ENCODE data around the gene LHX6. TPM values are rescaled to one million over a fixed set of nuclear protein-coding genes. Genes with fewer than 3 reads are reported as not detected.

The LHX6 gene
- total RNA-seq, 1 experiment from 2014 or later = 4.1 TPM

DNA sequence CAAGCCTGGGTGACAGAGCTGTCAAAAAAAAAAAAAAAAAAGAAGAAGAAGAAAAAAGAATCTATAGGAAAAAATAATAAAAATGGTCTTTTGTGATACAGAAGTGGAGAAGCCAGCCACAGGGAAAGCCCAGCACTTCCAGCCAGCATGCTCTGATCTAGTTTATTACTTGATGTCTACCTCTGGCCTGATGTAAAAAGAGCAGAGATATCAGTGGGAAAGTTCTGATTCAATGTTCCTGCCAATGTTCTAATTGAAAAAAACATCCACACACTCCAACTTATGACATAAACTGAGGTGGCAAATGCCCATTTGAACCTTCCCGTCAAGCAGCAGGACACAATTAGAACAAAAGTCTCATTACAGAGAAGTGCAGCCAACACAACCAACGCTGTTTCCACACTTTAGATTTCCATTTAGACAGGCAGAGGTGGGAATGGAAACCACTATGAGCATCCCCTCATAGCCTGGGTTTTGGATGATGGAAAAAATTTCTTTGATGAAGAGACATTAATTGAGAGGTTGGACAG is 30.2 kb upstream of the LHX6 start (continued):
- TF ChIP-seq, protein P1, sequence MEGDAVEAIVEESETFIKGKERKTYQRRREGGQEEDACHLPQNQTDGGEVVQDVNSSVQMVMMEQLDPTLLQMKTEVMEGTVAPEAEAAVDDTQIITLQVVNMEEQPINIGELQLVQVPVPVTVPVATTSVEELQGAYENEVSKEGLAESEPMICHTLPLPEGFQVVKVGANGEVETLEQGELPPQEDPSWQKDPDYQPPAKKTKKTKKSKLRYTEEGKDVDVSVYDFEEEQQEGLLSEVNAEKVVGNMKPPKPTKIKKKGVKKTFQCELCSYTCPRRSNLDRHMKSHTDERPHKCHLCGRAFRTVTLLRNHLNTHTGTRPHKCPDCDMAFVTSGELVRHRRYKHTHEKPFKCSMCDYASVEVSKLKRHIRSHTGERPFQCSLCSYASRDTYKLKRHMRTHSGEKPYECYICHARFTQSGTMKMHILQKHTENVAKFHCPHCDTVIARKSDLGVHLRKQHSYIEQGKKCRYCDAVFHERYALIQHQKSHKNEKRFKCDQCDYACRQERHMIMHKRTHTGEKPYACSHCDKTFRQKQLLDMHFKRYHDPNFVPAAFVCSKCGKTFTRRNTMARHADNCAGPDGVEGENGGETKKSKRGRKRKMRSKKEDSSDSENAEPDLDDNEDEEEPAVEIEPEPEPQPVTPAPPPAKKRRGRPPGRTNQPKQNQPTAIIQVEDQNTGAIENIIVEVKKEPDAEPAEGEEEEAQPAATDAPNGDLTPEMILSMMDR (IDR thresholded peaks at IDR 0.05 in 2 of 3, conservative IDR thresholded peaks at IDR 0.05 in 1 of 3; ENCODE audit: borderline replicate concordance in 1 of 3, insufficient read depth in 1 of 3, low read depth in 2 of 3, low read length in 2 of 3) = no peak
- TF ChIP-seq SP1 (IDR thresholded peaks at IDR 0.05; ENCODE audit: low read depth) = no peak
- no peak for TF ChIP-seq JUND (IDR thresholded peaks at IDR 0.05)

GRCh38 chr9:122256206-122256605 is 27.4 kb upstream of the LHX6 start:
- H4K20me1 ChIP-seq (ENCODE audit: insufficient read depth) = no peaks in the 10 kb centered on the region
- CTCF ChIA-PET = no interaction called here
- H2AFZ ChIP-seq (ENCODE audit: low read depth, low read length, poor library complexity, severe bottlenecking) = no peak overlapping the region
- no peak overlapping the region for H3K27ac ChIP-seq (ENCODE audit: low read depth, low read length)
- TF ChIP-seq YY1 (IDR thresholded peaks at IDR 0.05; ENCODE audit: extremely low read depth, insufficient replicate concordance, low read depth, low read length) (no peak), ATF3 (IDR thresholded peaks at IDR 0.05) (no peak), POLR2AphosphoS5 (IDR thresholded peaks at IDR 0.05; ENCODE audit: low read depth, low read length) (no peak), RAD21 (IDR thresholded peaks at IDR 0.05; ENCODE audit: low read depth) (no peak), SIN3A (IDR thresholded peaks at IDR 0.05; ENCODE audit: low read depth) (no peak), TCF7L2 (IDR thresholded peaks at IDR 0.05; ENCODE audit: borderline replicate concordance, extremely low read depth, insufficient read depth, insufficient read length) (no peak), ZBTB33 (IDR thresholded peaks at IDR 0.05; ENCODE audit: extremely low read depth, insufficient replicate concordance, low read length) (no peak), ELF1 (IDR thresholded peaks at IDR 0.05; ENCODE audit: borderline replicate concordance, low read depth) (no peak), FOSL1 (IDR thresholded peaks at IDR 0.05; ENCODE audit: low read depth) (no peak), EZH2 (IDR thresholded peaks at IDR 0.05) (no peak), SRF (IDR thresholded peaks at IDR 0.05; ENCODE audit: low read depth) (no peak), JUND (IDR thresholded peaks at IDR 0.05) (no peak), EGR1 (IDR thresholded peaks at IDR 0.05; ENCODE audit: low read depth) (no peak), CEBPB (IDR thresholded peaks at IDR 0.05; ENCODE audit: low read depth) (no peak)
- TF ChIP-seq, protein P2, sequence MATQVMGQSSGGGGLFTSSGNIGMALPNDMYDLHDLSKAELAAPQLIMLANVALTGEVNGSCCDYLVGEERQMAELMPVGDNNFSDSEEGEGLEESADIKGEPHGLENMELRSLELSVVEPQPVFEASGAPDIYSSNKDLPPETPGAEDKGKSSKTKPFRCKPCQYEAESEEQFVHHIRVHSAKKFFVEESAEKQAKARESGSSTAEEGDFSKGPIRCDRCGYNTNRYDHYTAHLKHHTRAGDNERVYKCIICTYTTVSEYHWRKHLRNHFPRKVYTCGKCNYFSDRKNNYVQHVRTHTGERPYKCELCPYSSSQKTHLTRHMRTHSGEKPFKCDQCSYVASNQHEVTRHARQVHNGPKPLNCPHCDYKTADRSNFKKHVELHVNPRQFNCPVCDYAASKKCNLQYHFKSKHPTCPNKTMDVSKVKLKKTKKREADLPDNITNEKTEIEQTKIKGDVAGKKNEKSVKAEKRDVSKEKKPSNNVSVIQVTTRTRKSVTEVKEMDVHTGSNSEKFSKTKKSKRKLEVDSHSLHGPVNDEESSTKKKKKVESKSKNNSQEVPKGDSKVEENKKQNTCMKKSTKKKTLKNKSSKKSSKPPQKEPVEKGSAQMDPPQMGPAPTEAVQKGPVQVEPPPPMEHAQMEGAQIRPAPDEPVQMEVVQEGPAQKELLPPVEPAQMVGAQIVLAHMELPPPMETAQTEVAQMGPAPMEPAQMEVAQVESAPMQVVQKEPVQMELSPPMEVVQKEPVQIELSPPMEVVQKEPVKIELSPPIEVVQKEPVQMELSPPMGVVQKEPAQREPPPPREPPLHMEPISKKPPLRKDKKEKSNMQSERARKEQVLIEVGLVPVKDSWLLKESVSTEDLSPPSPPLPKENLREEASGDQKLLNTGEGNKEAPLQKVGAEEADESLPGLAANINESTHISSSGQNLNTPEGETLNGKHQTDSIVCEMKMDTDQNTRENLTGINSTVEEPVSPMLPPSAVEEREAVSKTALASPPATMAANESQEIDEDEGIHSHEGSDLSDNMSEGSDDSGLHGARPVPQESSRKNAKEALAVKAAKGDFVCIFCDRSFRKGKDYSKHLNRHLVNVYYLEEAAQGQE (IDR thresholded peaks at IDR 0.05; ENCODE audit: low read depth) = no peak
- no peak for ATAC-seq
- H3K79me2 ChIP-seq (ENCODE audit: insufficient read depth, low read length) = peaks cover 45% of the 10 kb centered on the region
- BruUV-seq (replicated peaks) = no TSS peak
- H3K36me3 ChIP-seq (ENCODE audit: control insufficient read depth in 1 of 2, insufficient read depth in 2 of 2, low read length in 2 of 2) = peaks cover 13 to 28% of the 10 kb centered on the region in 2 experiments; a peak in 3 of 4 replicates
- no peak overlapping the region for H3K9ac ChIP-seq (ENCODE audit: low read length)
- intact Hi-C loops (cut with micrococcal nuclease) = no loop called here
- no peak for DNase-seq (ENCODE audit: low read depth, low spot score)
- POLR2A ChIA-PET = no interaction called here
- H3K9me2 ChIP-seq (ENCODE audit: insufficient read depth) = no peaks in the 10 kb centered on the region
- H3K4me3 ChIP-seq (replicated peaks in 1 of 2; ENCODE audit: low read depth in 1 of 2, low read length in 2 of 2) = no peak overlapping the region
- H3K4me1 ChIP-seq (ENCODE audit: control insufficient read depth in 1 of 2, insufficient read depth in 2 of 2, low read length in 2 of 2) = no peaks in the 10 kb centered on the region
- no peak overlapping the region for H3K4me2 ChIP-seq (ENCODE audit: low read length)
- no peaks in the 10 kb centered on the region for H3K27me3 ChIP-seq (ENCODE audit: insufficient read depth, low read length)
- H3K9me3 ChIP-seq (ENCODE audit: control insufficient read depth in 1 of 2, insufficient read depth in 1 of 2, low read depth in 1 of 2, low read length in 2 of 2) = no peaks in the 10 kb centered on the region
- RAD21 ChIA-PET (ENCODE audit: low non-redundant PET in 1 of 2, low total read pairs in 2 of 2, uncharacterized antibody in 2 of 2, unreplicated experiment in 2 of 2) = no interaction called here
